Mononuclear cell (primary cell): ENCODE data around the gene CORIN. TPM values are rescaled to one million over a fixed set of nuclear protein-coding genes. Genes with fewer than 3 reads are reported as not detected.

Experiments
- H3K27me3 ChIP-seq: 2 replicates; pipeline ENCODE4 v1.6.0; 2011; ENCODE audit warnings: low read length, control low read depth; ENCODE audit not compliant: insufficient read depth
- H3K4me1 ChIP-seq: 2 replicates; pipeline ENCODE4 v1.5.1; 2011; ENCODE audit warnings: mild to moderate bottlenecking, low read length, control low read depth; ENCODE audit not compliant: insufficient read depth
- H3K4me3 ChIP-seq: 2 replicates; pipeline ENCODE4 v1.5.1; 2011; ENCODE audit warnings: mild to moderate bottlenecking, low read length, moderate library complexity
- H3K9me3 ChIP-seq: 2 replicates; pipeline ENCODE4 v1.5.1; 2011; ENCODE audit warnings: low read depth, mild to moderate bottlenecking, control low read depth, low read length
- total RNA-seq: library from RNA; depleted of rRNA; stranded (reverse); fragments of >200 nt; gene quantifications from one replicate; pipeline ENCODE4 v1.2.3, GENCODE V29; 2012

The CORIN gene
- total RNA-seq, 1 donor = 0.10 TPM

- H3K4me1 ChIP-seq = no peaks in the 10 kb centered on the region
- peaks cover 4% of the 10 kb centered on the region for H3K27me3 ChIP-seq
Observed at GRCh38 chr4:47674144-47674543, 163.7 kb downstream of the CORIN start.

GRCh38 chr4:47672696-47673095, 165.2 kb downstream of the CORIN start:
- H3K4me1 ChIP-seq = no peaks in the 10 kb centered on the region
- no peaks in the 10 kb centered on the region for H3K9me3 ChIP-seq
- no peaks in the 10 kb centered on the region for H3K27me3 ChIP-seq
- H3K4me3 ChIP-seq = no peak overlapping the region

More at GRCh38 chr4:47674144-47674543, 163.7 kb downstream of the CORIN start:
- H3K4me3 ChIP-seq = no peak overlapping the region
- H3K9me3 ChIP-seq = no peaks in the 10 kb centered on the region

- Histone ChIP-seq H3K9me3 (no peaks in the 10 kb centered on the region), H3K27me3 (no peaks in the 10 kb centered on the region), H3K4me3 (no peak overlapping the region), H3K4me1 (no peaks in the 10 kb centered on the region)
Observed at GRCh38 chr4:47669946-47670345, 167.9 kb downstream of the CORIN start.

GRCh38 chr4:47668810-47669408, 169.0 kb downstream of the CORIN start:
- Histone ChIP-seq H3K27me3 (no peaks in the 10 kb centered on the region), H3K4me1 (no peaks in the 10 kb centered on the region), H3K9me3 (no peaks in the 10 kb centered on the region), H3K4me3 (no peak overlapping the region)

- H3K9me3 ChIP-seq = no peaks in the 10 kb centered on the region
- no peaks in the 10 kb centered on the region for H3K4me1 ChIP-seq
- no peaks in the 10 kb centered on the region for H3K27me3 ChIP-seq
- no peak overlapping the region for H3K4me3 ChIP-seq
Observed at GRCh38 chr4:47668256-47668655, 169.6 kb downstream of the CORIN start.

GRCh38 chr4:47667552-47667951, 170.3 kb downstream of the CORIN start:
- Histone ChIP-seq H3K4me3 (no peak overlapping the region), H3K9me3 (no peaks in the 10 kb centered on the region), H3K27me3 (no peaks in the 10 kb centered on the region), H3K4me1 (no peaks in the 10 kb centered on the region)

- Histone ChIP-seq H3K27me3 (no peaks in the 10 kb centered on the region), H3K4me3 (no peak overlapping the region), H3K4me1 (no peaks in the 10 kb centered on the region), H3K9me3 (no peaks in the 10 kb centered on the region)
Observed at GRCh38 chr4:47664051-47664826, 173.6 kb downstream of the CORIN start.

GRCh38 chr4:47662975-47663374, 174.9 kb downstream of the CORIN start:
- H3K4me3 ChIP-seq = no peak overlapping the region
- no peaks in the 10 kb centered on the region for H3K9me3 ChIP-seq
- H3K4me1 ChIP-seq = no peaks in the 10 kb centered on the region
- no peaks in the 10 kb centered on the region for H3K27me3 ChIP-seq

GRCh38 chr4:47661741-47662140, 176.1 kb downstream of the CORIN start:
- no peaks in the 10 kb centered on the region for H3K27me3 ChIP-seq
- H3K9me3 ChIP-seq = no peaks in the 10 kb centered on the region
- H3K4me1 ChIP-seq = no peaks in the 10 kb centered on the region
- no peak overlapping the region for H3K4me3 ChIP-seq

- H3K4me3 ChIP-seq = no peak overlapping the region
- no peaks in the 10 kb centered on the region for H3K9me3 ChIP-seq
- H3K27me3 ChIP-seq = no peaks in the 10 kb centered on the region
- no peaks in the 10 kb centered on the region for H3K4me1 ChIP-seq
Observed at GRCh38 chr4:47659342-47659741, 178.5 kb downstream of the CORIN start.

GRCh38 chr4:47654972-47655693, 182.7 kb downstream of the CORIN start:
- Histone ChIP-seq H3K9me3 (no peaks in the 10 kb centered on the region), H3K4me3 (no peak overlapping the region), H3K4me1 (no peaks in the 10 kb centered on the region), H3K27me3 (no peaks in the 10 kb centered on the region)

- Histone ChIP-seq H3K4me1 (no peaks in the 10 kb centered on the region), H3K27me3 (no peaks in the 10 kb centered on the region), H3K9me3 (no peaks in the 10 kb centered on the region), H3K4me3 (no peak overlapping the region)
Observed at GRCh38 chr4:47652092-47652491, 185.8 kb downstream of the CORIN start.

GRCh38 chr4:47651231-47651630, 186.6 kb downstream of the CORIN start:
- Histone ChIP-seq H3K4me1 (no peaks in the 10 kb centered on the region), H3K9me3 (no peaks in the 10 kb centered on the region), H3K27me3 (no peaks in the 10 kb centered on the region), H3K4me3 (no peak overlapping the region)

- H3K27me3 ChIP-seq = no peaks in the 10 kb centered on the region
- H3K4me3 ChIP-seq = no peak overlapping the region
- no peaks in the 10 kb centered on the region for H3K4me1 ChIP-seq
- no peaks in the 10 kb centered on the region for H3K9me3 ChIP-seq
Observed at GRCh38 chr4:47650584-47651130, 187.2 kb downstream of the CORIN start.

GRCh38 chr4:47647544-47647943, 190.3 kb downstream of the CORIN start:
- no peaks in the 10 kb centered on the region for H3K27me3 ChIP-seq
- no peaks in the 10 kb centered on the region for H3K9me3 ChIP-seq
- H3K4me3 ChIP-seq = no peak overlapping the region
- H3K4me1 ChIP-seq = no peaks in the 10 kb centered on the region
